Measurements from ENCODE around the gene MBP.

MBP gene

DNA sequence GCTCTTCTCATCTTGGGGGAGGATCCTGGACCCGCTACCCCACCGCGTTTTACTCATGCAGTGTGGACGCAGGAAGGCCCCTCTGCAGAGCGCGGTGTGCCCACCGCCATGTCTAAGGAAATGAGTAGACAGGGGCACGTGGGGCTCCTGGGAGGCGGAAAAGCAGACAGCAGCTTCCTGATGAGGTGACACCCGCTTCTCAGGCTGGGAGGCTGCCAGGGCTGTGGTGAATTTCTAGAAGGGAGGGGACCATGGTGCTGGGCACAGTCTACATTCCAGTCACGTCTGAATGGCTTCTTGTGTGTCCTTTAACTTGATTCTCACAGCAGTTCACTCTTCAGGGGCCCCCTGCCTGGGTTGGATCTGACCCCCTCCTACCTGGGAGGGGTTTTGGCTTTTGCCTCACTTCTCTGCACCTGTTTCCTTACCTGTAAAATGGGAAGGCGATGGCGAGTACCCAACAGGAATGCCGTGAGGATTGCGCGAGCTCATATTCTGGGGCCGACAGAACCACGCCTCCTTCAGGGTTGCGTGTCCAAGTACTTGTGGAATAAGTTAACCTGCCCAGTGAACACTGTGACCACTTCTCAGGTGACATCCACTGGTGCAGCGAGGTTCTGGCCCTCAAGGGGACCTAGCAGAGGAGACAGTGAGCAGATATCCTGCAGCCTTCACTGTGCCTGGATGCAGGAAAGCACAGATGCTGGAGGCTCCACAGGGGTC lies 32.3 kb upstream of the MBP start:
- TF ChIP-seq, protein P1, sequence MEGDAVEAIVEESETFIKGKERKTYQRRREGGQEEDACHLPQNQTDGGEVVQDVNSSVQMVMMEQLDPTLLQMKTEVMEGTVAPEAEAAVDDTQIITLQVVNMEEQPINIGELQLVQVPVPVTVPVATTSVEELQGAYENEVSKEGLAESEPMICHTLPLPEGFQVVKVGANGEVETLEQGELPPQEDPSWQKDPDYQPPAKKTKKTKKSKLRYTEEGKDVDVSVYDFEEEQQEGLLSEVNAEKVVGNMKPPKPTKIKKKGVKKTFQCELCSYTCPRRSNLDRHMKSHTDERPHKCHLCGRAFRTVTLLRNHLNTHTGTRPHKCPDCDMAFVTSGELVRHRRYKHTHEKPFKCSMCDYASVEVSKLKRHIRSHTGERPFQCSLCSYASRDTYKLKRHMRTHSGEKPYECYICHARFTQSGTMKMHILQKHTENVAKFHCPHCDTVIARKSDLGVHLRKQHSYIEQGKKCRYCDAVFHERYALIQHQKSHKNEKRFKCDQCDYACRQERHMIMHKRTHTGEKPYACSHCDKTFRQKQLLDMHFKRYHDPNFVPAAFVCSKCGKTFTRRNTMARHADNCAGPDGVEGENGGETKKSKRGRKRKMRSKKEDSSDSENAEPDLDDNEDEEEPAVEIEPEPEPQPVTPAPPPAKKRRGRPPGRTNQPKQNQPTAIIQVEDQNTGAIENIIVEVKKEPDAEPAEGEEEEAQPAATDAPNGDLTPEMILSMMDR (IDR thresholded peaks at IDR 0.05; ENCODE audit: low read depth, low read length), result no peak
- TF ChIP-seq, protein P2, sequence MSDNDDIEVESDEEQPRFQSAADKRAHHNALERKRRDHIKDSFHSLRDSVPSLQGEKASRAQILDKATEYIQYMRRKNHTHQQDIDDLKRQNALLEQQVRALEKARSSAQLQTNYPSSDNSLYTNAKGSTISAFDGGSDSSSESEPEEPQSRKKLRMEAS (IDR thresholded peaks at IDR 0.05; ENCODE audit: low read depth, low read length), result no peak
- TF ChIP-seq POLR2A (IDR thresholded peaks at IDR 0.05; ENCODE audit: extremely low read depth, insufficient read length) (no peak), MYC (IDR thresholded peaks at IDR 0.05; ENCODE audit: low read depth, low read length) (no peak)
- no peak for DNase-seq (ENCODE audit: low read depth)

DNA sequence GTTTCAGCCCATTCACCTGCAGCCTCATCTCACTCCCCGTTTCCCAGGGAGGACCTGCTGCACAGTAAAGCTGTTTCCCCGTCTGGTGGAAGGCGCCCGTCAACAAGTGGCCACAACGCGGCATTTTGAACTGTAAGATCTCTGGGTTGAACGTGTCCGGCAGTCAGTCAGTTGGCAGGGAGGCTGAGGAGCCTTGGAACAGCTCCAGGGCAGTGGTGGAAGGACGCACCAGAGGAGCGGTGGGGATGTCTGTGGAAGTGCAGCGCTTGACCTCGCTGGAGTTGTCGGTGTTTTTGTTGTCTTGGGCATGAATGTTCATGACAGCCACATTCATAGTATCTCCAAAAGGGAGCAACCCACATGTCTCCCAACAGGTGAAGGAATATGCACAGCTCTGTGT lies 31.4 kb upstream of the MBP start:
- no peak overlapping the region for H3K4me3 ChIP-seq (ENCODE audit: low read depth, low read length)
- DNase-seq (ENCODE audit: low read depth), result no peak
- TF ChIP-seq, protein P2 (IDR thresholded peaks at IDR 0.05; ENCODE audit: low read depth, low read length), result no peak
- TF ChIP-seq, protein P1 (IDR thresholded peaks at IDR 0.05; ENCODE audit: low read depth, low read length), result no peak
- TF ChIP-seq POLR2A (IDR thresholded peaks at IDR 0.05; ENCODE audit: extremely low read depth, insufficient read length), result no peak
- TF ChIP-seq MYC (IDR thresholded peaks at IDR 0.05; ENCODE audit: low read depth, low read length), result no peak

More for the DNA sequence above, 32.3 kb upstream of the MBP start:
- H3K4me3 ChIP-seq (ENCODE audit: low read depth, low read length), result no peak overlapping the region

- TF ChIP-seq, protein P1 (IDR thresholded peaks at IDR 0.05; ENCODE audit: low read depth, low read length), result no peak
- TF ChIP-seq POLR2A (IDR thresholded peaks at IDR 0.05; ENCODE audit: extremely low read depth, insufficient read length) (no peak), MYC (IDR thresholded peaks at IDR 0.05; ENCODE audit: low read depth, low read length) (no peak)
- TF ChIP-seq, protein P2 (IDR thresholded peaks at IDR 0.05; ENCODE audit: low read depth, low read length), result no peak
- no peak for DNase-seq (ENCODE audit: low read depth)
- H3K4me3 ChIP-seq (ENCODE audit: low read depth, low read length), result no peak overlapping the region
These were observed 30.0 kb upstream of the MBP start for GRCh38 chr18:77162580-77162979.

- no peak for DNase-seq (ENCODE audit: low read depth)
- TF ChIP-seq MYC (IDR thresholded peaks at IDR 0.05; ENCODE audit: low read depth, low read length), result no peak
- TF ChIP-seq, protein P2 (IDR thresholded peaks at IDR 0.05; ENCODE audit: low read depth, low read length), result no peak
- TF ChIP-seq POLR2A (IDR thresholded peaks at IDR 0.05; ENCODE audit: extremely low read depth, insufficient read length), result no peak
- TF ChIP-seq, protein P1 (IDR thresholded peaks at IDR 0.05; ENCODE audit: low read depth, low read length), result no peak
- H3K4me3 ChIP-seq (ENCODE audit: low read depth, low read length), result no peak overlapping the region
These were observed 29.4 kb upstream of the MBP start for GRCh38 chr18:77161961-77162360.

DNA sequence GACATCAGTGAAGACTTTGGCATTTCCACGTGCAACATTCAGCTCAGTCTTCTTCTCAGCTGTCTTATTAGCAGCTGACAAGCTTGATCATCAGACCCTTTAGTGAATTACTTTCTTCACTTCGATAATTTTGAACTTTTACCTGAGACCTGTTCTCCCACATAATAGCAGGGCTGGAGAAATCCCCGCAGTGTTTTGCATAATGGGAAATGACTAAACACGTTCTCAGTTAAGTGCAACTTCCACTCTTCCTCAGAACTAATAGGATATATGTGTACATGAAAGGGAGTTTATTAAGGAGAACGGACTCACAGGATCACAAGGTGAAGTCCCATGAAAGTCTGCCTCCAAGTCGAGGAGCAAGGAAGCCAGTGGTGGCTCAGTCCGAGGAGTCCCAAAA lies 28.8 kb upstream of the MBP start:
- TF ChIP-seq POLR2A (IDR thresholded peaks at IDR 0.05; ENCODE audit: extremely low read depth, insufficient read length) (no peak), MYC (IDR thresholded peaks at IDR 0.05; ENCODE audit: low read depth, low read length) (no peak)
- TF ChIP-seq, protein P2 (IDR thresholded peaks at IDR 0.05; ENCODE audit: low read depth, low read length), result no peak
- TF ChIP-seq, protein P1 (IDR thresholded peaks at IDR 0.05; ENCODE audit: low read depth, low read length), result no peak
- H3K4me3 ChIP-seq (ENCODE audit: low read depth, low read length), result no peak overlapping the region
- DNase-seq (ENCODE audit: low read depth), result no peak
